H1 (cell line): ENCODE measurements around the gene KCNMB4. TPM values are rescaled to one million over a fixed set of nuclear protein-coding genes. Genes with fewer than 3 reads are reported as not detected.

Source experiments
- CTCF ChIA-PET: fragments of 300-600 bp; sonication (Branson Sonifier 250); formaldehyde crosslinking; loops from one replicate; lab custom pipeline; 2021; ENCODE audit not compliant: partially characterized antibody; lab: Charles Lee
- POLR2A ChIA-PET: fragments of 300-600 bp; sonication (Branson Sonifier 250); formaldehyde crosslinking; loops from one replicate; lab custom pipeline; 2021; ENCODE audit warnings: inconsistent platforms; ENCODE audit not compliant: partially characterized antibody; lab: Charles Lee
- DNase-seq, 2 experiments: peaks; one replicate each; pipeline versions ENCODE4 v3.0.0 to v3.0.0-alpha.2; 2010 to 2022; ENCODE audit warnings: low spot score in 2 of 2, low read depth in 1 of 2, mixed read lengths in 1 of 2
- FAIRE-seq: peaks from 2 replicates; lab custom pipeline; 2011; peaks lifted over from hg19 to GRCh38; lab: Jason Lieb, UNC
- H2AFZ ChIP-seq: 2 replicates; pipeline ENCODE4 v1.8.1; 2012; ENCODE audit warnings: low read length, inconsistent platforms
- H2AK5ac ChIP-seq: 2 replicates; pipeline ENCODE4 v1.6.1; 2013; ENCODE audit warnings: low read depth, low read length
- H2BK120ac ChIP-seq: replicated peaks from 2 replicates; pipeline ENCODE3; 2013; ENCODE audit warnings: low read depth, low read length, inconsistent platforms
- H2BK12ac ChIP-seq: 2 replicates; pipeline ENCODE4 v1.6.1; 2013; ENCODE audit warnings: low read depth, low read length
- H2BK15ac ChIP-seq: 2 replicates; pipeline ENCODE4 v1.6.1; 2013; ENCODE audit warnings: low read length
- H2BK20ac ChIP-seq: 2 replicates; pipeline ENCODE4 v1.6.1; 2013; ENCODE audit warnings: low read length
- H2BK5ac ChIP-seq: 2 replicates; pipeline ENCODE4 v1.6.1; 2013; ENCODE audit warnings: low read depth, low read length
- H3K14ac ChIP-seq: 2 replicates; pipeline ENCODE4 v1.6.1; 2013; ENCODE audit warnings: inconsistent platforms; ENCODE audit not compliant: insufficient read length
- H3K18ac ChIP-seq: 2 replicates; pipeline ENCODE4 v1.6.1; 2013; ENCODE audit warnings: low read length; ENCODE audit errors: extremely low read depth
- H3K23ac ChIP-seq: 2 replicates; pipeline ENCODE4 v1.6.1; 2013; ENCODE audit warnings: inconsistent platforms; ENCODE audit not compliant: insufficient read length
- H3K23me2 ChIP-seq: 2 replicates; pipeline ENCODE4 v1.6.1; 2013; ENCODE audit warnings: low read depth, low read length
- H3K27ac ChIP-seq: 2 replicates; pipeline ENCODE4 v1.6.1; 2011; ENCODE audit warnings: low read depth, low read length, inconsistent platforms
- H3K27me3 ChIP-seq, 4 experiments: replicated peaks in 1 of 4; 1 replicate in 1 of 4; 2 replicates in 3 of 4; pipeline versions ENCODE4 v1.6.1 to v1.8.1; 2011 to 2013; ENCODE audit warnings: low read length in 3 of 4, mild to moderate bottlenecking in 3 of 4, inconsistent platforms in 2 of 4, mixed read lengths in 2 of 4, moderate library complexity in 1 of 4; ENCODE audit not compliant: control insufficient read depth in 3 of 4, insufficient read depth in 3 of 4; ENCODE audit errors: extremely low read depth in 1 of 4
- H3K36me3 ChIP-seq, 4 experiments: 2 replicates each; pipeline versions ENCODE4 v1.6.1 to v1.8.1; 2011 to 2013; ENCODE audit warnings: mild to moderate bottlenecking in 4 of 4, low read length in 3 of 4, moderate library complexity in 2 of 4, control low read depth in 1 of 4, inconsistent platforms in 1 of 4; ENCODE audit not compliant: insufficient read depth in 4 of 4, control insufficient read depth in 2 of 4
- H3K4ac ChIP-seq: replicated peaks from 2 replicates; pipeline ENCODE3; 2013; ENCODE audit warnings: low read length, low read depth, mixed read lengths, inconsistent platforms; ENCODE audit not compliant: insufficient read length
- H3K4me1 ChIP-seq, 4 experiments: replicated peaks in 1 of 4; 1 replicate in 1 of 4; 2 replicates in 3 of 4; pipeline versions ENCODE4 v1.6.1 to v1.8.1; 2011 to 2013; ENCODE audit warnings: low read length in 3 of 4, inconsistent platforms in 2 of 4, mixed read lengths in 1 of 4; ENCODE audit not compliant: insufficient read depth in 4 of 4, control insufficient read depth in 3 of 4
- H3K4me2 ChIP-seq, 2 experiments: 2 replicates each; pipeline versions ENCODE4 v1.6.1 to v1.8.1; 2011 to 2013; ENCODE audit warnings: low read depth in 2 of 2, low read length in 2 of 2, control low read depth in 1 of 2, inconsistent platforms in 1 of 2, mild to moderate bottlenecking in 1 of 2; ENCODE audit not compliant: insufficient read depth in 1 of 2
- H3K4me3 ChIP-seq, 4 experiments: fragments of 200-600, 300-600 bp in 1 of 4; sonication (generic), shearing (Covaris generic), sonication (Bioruptor Twin) in 1 of 4; 2 replicates each; pipeline versions ENCODE4 v1.5.1 to v1.8.1; 2011 to 2016; ENCODE audit warnings: low read length in 4 of 4, low read depth in 3 of 4, control low read depth in 2 of 4, inconsistent platforms in 2 of 4, mild to moderate bottlenecking in 2 of 4, mixed read lengths in 1 of 4, moderate library complexity in 1 of 4; ENCODE audit not compliant: insufficient read depth in 2 of 4; ENCODE audit errors: extremely low read depth in 1 of 4
- H3K56ac ChIP-seq: replicated peaks from 2 replicates; pipeline ENCODE3; 2013; ENCODE audit warnings: low read depth, mild to moderate bottlenecking, mixed read lengths, low read length, inconsistent platforms; ENCODE audit not compliant: insufficient read length
- H3K79me1 ChIP-seq: 2 replicates; pipeline ENCODE4 v1.6.1; 2013; ENCODE audit warnings: low read depth, low read length, control low read depth
- H3K79me2 ChIP-seq, 2 experiments: 2 replicates each; pipeline versions ENCODE4 v1.6.1 to v1.8.1; 2012 to 2013; ENCODE audit warnings: low read length in 2 of 2, mild to moderate bottlenecking in 2 of 2, inconsistent platforms in 1 of 2; ENCODE audit not compliant: insufficient read depth in 2 of 2, control insufficient read depth in 1 of 2
- H3K9ac ChIP-seq, 4 experiments: replicated peaks in 1 of 4; 1 replicate in 1 of 4; 2 replicates in 3 of 4; pipeline versions ENCODE4 v1.6.1 to v1.8.1; 2011 to 2013; ENCODE audit warnings: low read depth in 3 of 4, low read length in 3 of 4, control low read depth in 2 of 4, mild to moderate bottlenecking in 2 of 4, moderate library complexity in 2 of 4, inconsistent platforms in 1 of 4; ENCODE audit errors: extremely low read depth in 1 of 4
- H3K9me3 ChIP-seq, 2 experiments: 2 replicates each; pipeline versions ENCODE4 v1.6.1 to v1.8.1; 2012 to 2013; ENCODE audit warnings: mild to moderate bottlenecking in 2 of 2, moderate library complexity in 2 of 2, control low read depth in 1 of 2, inconsistent platforms in 1 of 2, low read depth in 1 of 2, low read length in 1 of 2, mixed read lengths in 1 of 2; ENCODE audit not compliant: insufficient read depth in 2 of 2
- H4K20me1 ChIP-seq, 2 experiments: replicated peaks in 1 of 2; 2 replicates each; pipeline versions ENCODE3 to v1.8.1; 2011 to 2013; ENCODE audit warnings: inconsistent platforms in 2 of 2, low read length in 2 of 2, mild to moderate bottlenecking in 1 of 2; ENCODE audit not compliant: insufficient read depth in 2 of 2, control insufficient read depth in 1 of 2
- H4K5ac ChIP-seq: 2 replicates; pipeline ENCODE4 v1.6.1; 2013; ENCODE audit warnings: low read length, low read depth, mixed read lengths, inconsistent platforms; ENCODE audit not compliant: insufficient read length
- H4K8ac ChIP-seq: 2 replicates; pipeline ENCODE4 v1.8.0; 2013; ENCODE audit warnings: mild to moderate bottlenecking, moderate library complexity, low read length, inconsistent platforms; ENCODE audit not compliant: insufficient read depth; ENCODE audit errors: extremely low read depth
- H4K91ac ChIP-seq: replicated peaks from 2 replicates; pipeline ENCODE3; 2013; ENCODE audit warnings: low read length, mixed read lengths, inconsistent platforms; ENCODE audit not compliant: insufficient read length
- JUN ChIP-seq: IDR thresholded peaks from 2 replicates; pipeline ENCODE4 v1.6.1; 2011; ENCODE audit warnings: low read depth, mild to moderate bottlenecking, improper control_type of control experiment, low read length
- SIX5 ChIP-seq: IDR thresholded peaks from 2 replicates; pipeline ENCODE4 v1.6.1; 2011; ENCODE audit warnings: mild to moderate bottlenecking, low read depth, low read length
- SUZ12 ChIP-seq: fragments of 200-600 bp; sonication (generic); IDR thresholded peaks from 2 replicates; pipeline ENCODE4 v1.6.1; 2012; ENCODE audit warnings: mild to moderate bottlenecking, inconsistent platforms, low read length, moderate library complexity, mixed read lengths
- TAF1 ChIP-seq: IDR thresholded peaks from 2 replicates; pipeline ENCODE4 v1.6.1; 2011; ENCODE audit warnings: mild to moderate bottlenecking, low read depth, low read length
- WGBS, 2 experiments: shearing (Covaris generic) in 1 of 2; methylation state at CpG; one replicate each; pipeline versions ENCODE4 v1.1.6 to v1.1.7; 2013 to 2015; ENCODE audit warnings: low lambda C conversion rate in 2 of 2, mixed read lengths in 2 of 2, inconsistent platforms in 1 of 2, low coverage in 1 of 2, missing lambda C conversion rate in 1 of 2; ENCODE audit not compliant: insufficient replicate concordance in 2 of 2, insufficient coverage in 1 of 2, insufficient read length in 1 of 2; ENCODE audit errors: extremely low coverage in 1 of 2, missing lambda C conversion rate in 1 of 2; 5-methylcytosine and 5-hydroxymethylcytosine counted together
- polyA plus RNA-seq, 7 experiments: library from polyadenylated mRNA; depleted of rRNA in 3 of 7; stranded (reverse) in 5 of 7; unstranded in 2 of 7; fragments of >200 nt in 5 of 7; fragments of 200-250 nt in 2 of 7; gene quantifications; 1 replicate in 5 of 7; 2 replicates in 1 of 7; 4 replicates in 1 of 7; pipeline versions ENCODE4 v1.2.1 to v1.2.3, GENCODE V29; 2011 to 2013; ENCODE audit warnings: missing spikeins in 2 of 7, mixed read lengths in 2 of 7
- total RNA-seq: library from RNA; stranded (reverse); fragmentation: NEBNext Ultra II Directional; extraction: Animal tissue kit (Norgen Biotek cat#: 25700); gene quantifications from 2 replicates; pipeline ENCODE4 v1.2.1, GENCODE V29; 2021

Gene KCNMB4
- total and polyA plus RNA-seq, 2 of the 8 experiments (the other 6 are each of a cell fraction or from before 2014, with no cell fraction given), result 10.9 to 16.0 TPM

DNA sequence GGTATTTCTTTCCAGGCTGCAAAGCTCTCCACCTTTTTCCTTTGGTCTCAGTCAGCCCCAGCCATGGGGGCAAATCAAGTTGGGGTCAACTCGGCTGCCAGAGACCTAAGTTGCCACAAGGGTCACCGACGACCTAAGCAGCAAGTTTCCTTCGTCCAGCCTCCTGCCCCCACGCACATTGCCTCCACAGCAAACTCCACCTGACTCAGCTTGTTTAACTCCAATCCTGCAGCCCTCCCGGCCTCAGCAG is 767 bp upstream of the KCNMB4 start:
- H3K4me1 ChIP-seq, result peaks cover 0 to 7% (median 3%) of the 10 kb centered on the region in 4 experiments; a peak in 4 of 7 replicates
- H2AFZ ChIP-seq, result peak overlapping the region; percentile 85
- DNase-seq (peak in 1 of 2 experiments; percentile 65), FAIRE-seq (no peak)
- H3K27ac ChIP-seq, result no peak overlapping the region
- TF ChIP-seq JUN (no peak), SIX5 (no peak), SUZ12 (no peak), TAF1 (peak; percentile 36; the same call in 1 of the 2 replicates)
- H3K36me3 ChIP-seq, result no peaks in the 10 kb centered on the region
- H4K8ac ChIP-seq, result no peak overlapping the region; the same call in 1 of the 2 replicates
- H3K18ac ChIP-seq, result no peak overlapping the region; the same call in 1 of the 2 replicates
- H2BK20ac ChIP-seq, result 0 out of 2 replicates have a peak overlapping the region, but pooled peaks have one; percentile 51
- peaks cover 16% of the 10 kb centered on the region for H3K23me2 ChIP-seq
- H3K79me2 ChIP-seq, result peaks cover 0 to 21% of the 10 kb centered on the region in 2 experiments; a peak in 2 of 4 replicates
- peak overlapping the region in 1 of 4 experiments; percentile 16; a peak in 1 of 7 replicates for H3K9ac ChIP-seq
- H3K79me1 ChIP-seq, result 0 out of 2 replicates have a peak, but pooled peaks cover 2% of the 10 kb centered on the region
- H2BK15ac ChIP-seq, result 0 out of 2 replicates have a peak overlapping the region, but pooled peaks have one; percentile 50
- peaks cover 0 to 7% (median 0%) of the 10 kb centered on the region in 4 experiments; a peak in 2 of 7 replicates for H3K27me3 ChIP-seq
- H4K5ac ChIP-seq, result no peak overlapping the region
- H3K4ac ChIP-seq, result peak overlapping the region; percentile 27
- H3K23ac ChIP-seq, result no peak overlapping the region
- H3K14ac ChIP-seq, result no peak overlapping the region
- H2BK12ac ChIP-seq, result peak overlapping the region; percentile 23; the same call in 1 of the 2 replicates
- ChIA-PET CTCF (interaction anchor here (1.1 kb wide), 1 partner anchor 486 kb away, joined by 3 read pairs; no protein-coding TSS in a partner anchor), POLR2A (interaction anchor here (0.8 to 2.6 kb wide), 4 partner anchors 10 to 469 kb away, joined by 3 to 11 read pairs (median 4); no protein-coding TSS in a partner anchor)
- H4K20me1 ChIP-seq, result no peaks in the 10 kb centered on the region
- peak overlapping the region; percentile 97 for H3K4me2 ChIP-seq
- H3K4me3 ChIP-seq, result peak overlapping the region; percentile 64 to 87 (median 78)
- no peak overlapping the region for H3K56ac ChIP-seq
- H2BK120ac ChIP-seq, result no peak overlapping the region
- H2BK5ac ChIP-seq, result peak overlapping the region; percentile 58; the same call in 1 of the 2 replicates
- H2AK5ac ChIP-seq, result no peak overlapping the region
- no peaks in the 10 kb centered on the region for H3K9me3 ChIP-seq
- 0% methylated on average over 6 of the region's 6 CpGs; no CpG with 5 or more reads in 1 of the 2 experiments for WGBS, 2 experiments
- no peak overlapping the region for H4K91ac ChIP-seq
